ENCODE data around the gene SERP2.

The SERP2 gene

GRCh38 chr13:44416301-44416700 is 42.7 kb downstream of the SERP2 start:
- Histone ChIP-seq H3K27me3 (no peaks in the 10 kb centered on the region), H3K27ac (no peak overlapping the region), H3K4me1 (no peaks in the 10 kb centered on the region), H3K36me3 (no peaks in the 10 kb centered on the region), H3K4me3 (no peak overlapping the region), H3K9me3 (no peaks in the 10 kb centered on the region)
- intact Hi-C loops (cut with DNase I; ENCODE audit: low total_unique reads), result no loop called here
- DNase-seq, result no peak
- no peak for TF ChIP-seq CTCF (IDR thresholded peaks at IDR 0.05)

- no peaks in the 10 kb centered on the region for H3K36me3 ChIP-seq
- intact Hi-C loops (cut with DNase I; ENCODE audit: low total_unique reads), result no loop called here
- no peak overlapping the region for H3K4me3 ChIP-seq
- no peaks in the 10 kb centered on the region for H3K4me1 ChIP-seq
- no peaks in the 10 kb centered on the region for H3K9me3 ChIP-seq
- DNase-seq, result no peak
- H3K27me3 ChIP-seq, result no peaks in the 10 kb centered on the region
- H3K27ac ChIP-seq, result no peak overlapping the region
- TF ChIP-seq CTCF (IDR thresholded peaks at IDR 0.05), result no peak
Observed at GRCh38 chr13:44416744-44417143, 43.1 kb downstream of the SERP2 start.

- TF ChIP-seq CTCF (IDR thresholded peaks at IDR 0.05), result no peak
- H3K27ac ChIP-seq, result no peak overlapping the region
- no peaks in the 10 kb centered on the region for H3K27me3 ChIP-seq
- no peaks in the 10 kb centered on the region for H3K36me3 ChIP-seq
- DNase-seq, result no peak
- intact Hi-C loops (cut with DNase I; ENCODE audit: low total_unique reads), result no loop called here
- no peaks in the 10 kb centered on the region for H3K4me1 ChIP-seq
- no peak overlapping the region for H3K4me3 ChIP-seq
- no peaks in the 10 kb centered on the region for H3K9me3 ChIP-seq
Observed at GRCh38 chr13:44417446-44417845, 43.8 kb downstream of the SERP2 start.

GRCh38 chr13:44417876-44418275 is 44.3 kb downstream of the SERP2 start:
- no peaks in the 10 kb centered on the region for H3K4me1 ChIP-seq
- H3K36me3 ChIP-seq, result no peaks in the 10 kb centered on the region
- no peak for TF ChIP-seq CTCF (IDR thresholded peaks at IDR 0.05)
- DNase-seq, result no peak
- no peaks in the 10 kb centered on the region for H3K27me3 ChIP-seq
- no peaks in the 10 kb centered on the region for H3K9me3 ChIP-seq
- H3K27ac ChIP-seq, result no peak overlapping the region
- intact Hi-C loops (cut with DNase I; ENCODE audit: low total_unique reads), result no loop called here
- no peak overlapping the region for H3K4me3 ChIP-seq

GRCh38 chr13:44420376-44421220 is 47.0 kb downstream of the SERP2 start:
- no peaks in the 10 kb centered on the region for H3K36me3 ChIP-seq
- H3K27me3 ChIP-seq, result no peaks in the 10 kb centered on the region
- no peak overlapping the region for H3K27ac ChIP-seq
- no peak for TF ChIP-seq CTCF (IDR thresholded peaks at IDR 0.05)
- intact Hi-C loops (cut with DNase I; ENCODE audit: low total_unique reads), result no loop called here
- H3K4me1 ChIP-seq, result no peaks in the 10 kb centered on the region
- H3K9me3 ChIP-seq, result no peaks in the 10 kb centered on the region
- no peak overlapping the region for H3K4me3 ChIP-seq
- no peak for DNase-seq
